ENCODE measurements around the gene CACNA1C.

CACNA1C gene

DNA sequence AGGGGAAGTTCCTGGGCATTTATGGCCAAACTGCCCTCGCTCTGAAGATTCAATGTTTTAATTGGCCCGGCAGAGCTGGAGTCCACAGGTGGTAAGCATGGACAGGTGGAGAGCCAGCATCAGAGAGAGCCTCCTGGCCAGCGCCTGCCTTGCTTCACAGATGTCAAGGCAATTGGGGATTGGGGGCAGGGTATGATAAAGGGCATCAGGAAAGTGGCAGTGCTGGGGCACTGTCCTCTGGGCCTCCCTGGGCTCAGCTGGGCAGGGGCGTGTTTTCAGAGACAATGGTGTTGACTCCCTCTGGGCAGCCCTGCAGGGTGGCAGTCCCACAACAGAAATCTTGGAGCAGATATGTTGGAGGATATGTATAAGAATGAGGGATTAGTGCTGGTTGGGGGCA lies 237.3 kb downstream of the CACNA1C start:
- Histone ChIP-seq H3K27me3 (ENCODE audit: control insufficient read depth, insufficient read depth, low read length) (no peaks in the 10 kb centered on the region), H3K36me3 (ENCODE audit: control insufficient read depth, insufficient read depth, low read length) (no peaks in the 10 kb centered on the region), H3K9ac (ENCODE audit: low read length) (no peak overlapping the region), H3K4me1 (ENCODE audit: control insufficient read depth, insufficient read depth, low read length) (no peaks in the 10 kb centered on the region), H3K9me3 (ENCODE audit: control insufficient read depth, low read length) (no peaks in the 10 kb centered on the region), H3K4me3 (ENCODE audit: low read length) (no peak overlapping the region)

DNA sequence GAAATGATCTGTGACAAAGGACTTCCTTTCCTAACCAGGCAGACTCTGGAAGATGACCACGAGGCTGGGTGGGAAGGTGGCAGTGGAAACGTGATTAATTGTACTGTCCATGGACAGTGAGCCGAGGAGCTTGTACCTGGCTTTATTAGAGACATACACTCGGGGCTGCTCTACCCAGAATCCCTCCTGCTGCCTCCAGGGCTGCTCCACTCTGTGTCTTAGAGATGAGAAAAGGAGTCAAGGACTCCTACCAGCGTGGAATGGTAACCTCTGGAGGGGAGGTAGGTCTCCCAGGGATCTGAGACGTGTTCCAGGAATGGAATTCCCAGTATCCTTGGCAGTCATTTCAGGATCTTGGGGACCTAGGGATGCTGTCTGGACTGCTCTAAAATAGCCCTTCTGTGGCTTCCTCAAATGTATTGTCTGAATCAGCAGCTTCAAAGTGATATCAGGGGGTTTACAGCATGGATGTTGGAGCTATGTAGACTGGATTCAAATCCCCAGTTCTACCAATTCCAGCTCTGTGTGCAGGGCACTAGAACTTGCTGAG lies 237.8 kb downstream of the CACNA1C start:
- H3K4me3 ChIP-seq (ENCODE audit: low read length), result no peak overlapping the region
- no peak overlapping the region for H3K9ac ChIP-seq (ENCODE audit: low read length)
- no peaks in the 10 kb centered on the region for H3K27me3 ChIP-seq (ENCODE audit: control insufficient read depth, insufficient read depth, low read length)
- H3K4me1 ChIP-seq (ENCODE audit: control insufficient read depth, insufficient read depth, low read length), result no peaks in the 10 kb centered on the region
- H3K36me3 ChIP-seq (ENCODE audit: control insufficient read depth, insufficient read depth, low read length), result no peaks in the 10 kb centered on the region
- no peaks in the 10 kb centered on the region for H3K9me3 ChIP-seq (ENCODE audit: control insufficient read depth, low read length)

DNA sequence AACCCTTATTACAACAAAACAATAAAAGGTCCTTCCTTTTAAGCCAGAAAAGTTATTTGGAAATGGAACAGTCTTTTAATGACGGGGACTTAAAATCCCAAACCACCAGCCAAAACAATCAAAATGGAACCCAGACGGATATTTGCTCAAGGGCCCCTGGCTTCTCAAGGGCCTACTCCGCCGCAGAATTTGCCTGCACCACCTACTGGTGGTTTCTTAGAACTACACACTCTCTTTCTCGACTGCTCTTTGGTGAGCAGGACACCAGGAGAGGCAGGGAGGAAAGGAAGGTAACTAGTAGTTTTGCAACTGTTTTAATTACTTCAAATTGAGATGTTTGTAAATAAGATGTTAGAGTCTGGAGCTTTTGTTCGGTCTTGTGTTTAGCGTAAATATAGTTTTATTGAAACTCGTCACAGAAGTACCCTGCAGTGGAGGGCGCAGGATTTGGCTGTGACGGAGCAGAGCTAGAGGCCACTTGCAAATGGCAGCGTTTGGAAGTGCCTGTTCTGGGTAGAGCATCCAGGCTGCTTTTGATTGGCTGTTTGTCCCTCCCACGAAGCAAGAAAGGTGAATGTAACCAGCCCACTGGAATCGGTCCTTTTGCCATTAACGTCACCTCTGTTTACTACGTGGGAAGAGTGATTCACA lies 238.5 kb downstream of the CACNA1C start:
- H3K36me3 ChIP-seq (ENCODE audit: control insufficient read depth, insufficient read depth, low read length), result no peaks in the 10 kb centered on the region
- H3K4me3 ChIP-seq (ENCODE audit: low read length), result no peak overlapping the region
- no peaks in the 10 kb centered on the region for H3K9me3 ChIP-seq (ENCODE audit: control insufficient read depth, low read length)
- H3K27me3 ChIP-seq (ENCODE audit: control insufficient read depth, insufficient read depth, low read length), result no peaks in the 10 kb centered on the region
- H3K9ac ChIP-seq (ENCODE audit: low read length), result no peak overlapping the region
- H3K4me1 ChIP-seq (ENCODE audit: control insufficient read depth, insufficient read depth, low read length), result no peaks in the 10 kb centered on the region

DNA sequence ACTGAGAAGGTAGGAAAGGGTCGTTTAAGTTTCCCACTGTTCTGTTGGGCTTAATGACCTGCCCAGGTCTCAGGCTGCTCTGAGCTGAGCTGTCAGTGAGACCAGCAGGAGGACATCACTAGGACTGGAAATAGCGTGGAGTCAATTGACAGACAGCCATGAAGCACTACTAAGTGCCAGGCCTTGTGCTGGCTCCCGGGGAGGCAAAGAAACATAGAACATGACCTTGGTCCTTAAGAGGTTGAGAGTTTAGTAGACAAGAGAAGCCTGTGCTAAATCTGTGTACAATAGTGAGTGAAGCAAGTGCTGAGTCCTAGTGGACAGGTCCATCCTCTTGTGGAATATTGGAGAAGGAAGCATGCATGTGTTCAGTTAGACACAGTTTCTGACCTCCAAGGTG lies 239.2 kb downstream of the CACNA1C start:
- H3K4me1 ChIP-seq (ENCODE audit: control insufficient read depth, insufficient read depth, low read length), result no peaks in the 10 kb centered on the region
- H3K9me3 ChIP-seq (ENCODE audit: control insufficient read depth, low read length), result no peaks in the 10 kb centered on the region
- H3K4me3 ChIP-seq (ENCODE audit: low read length), result no peak overlapping the region
- H3K9ac ChIP-seq (ENCODE audit: low read length), result no peak overlapping the region
- no peaks in the 10 kb centered on the region for H3K36me3 ChIP-seq (ENCODE audit: control insufficient read depth, insufficient read depth, low read length)
- H3K27me3 ChIP-seq (ENCODE audit: control insufficient read depth, insufficient read depth, low read length), result no peaks in the 10 kb centered on the region

DNA sequence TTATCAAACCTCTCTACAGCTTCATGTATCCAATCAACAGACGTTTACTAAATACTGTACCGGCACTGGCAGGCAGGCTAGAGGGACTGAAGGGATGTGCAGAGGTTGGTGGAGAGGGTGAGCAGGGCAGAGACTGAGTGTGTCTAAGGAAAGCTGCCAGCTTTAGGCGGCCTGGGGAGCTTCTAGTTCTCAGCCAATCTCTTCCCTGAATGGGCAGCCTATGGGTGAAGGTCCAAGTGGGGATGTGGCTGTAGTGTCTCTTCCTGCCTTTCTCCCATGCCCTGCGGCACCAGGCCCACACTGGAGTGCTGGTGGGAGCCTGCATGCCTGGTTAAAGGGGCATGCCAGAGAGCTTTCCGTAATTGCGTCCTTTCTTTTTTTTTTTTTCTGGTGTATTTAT lies 239.8 kb downstream of the CACNA1C start:
- Histone ChIP-seq H3K4me1 (ENCODE audit: control insufficient read depth, insufficient read depth, low read length) (no peaks in the 10 kb centered on the region), H3K4me3 (ENCODE audit: low read length) (no peak overlapping the region), H3K27me3 (ENCODE audit: control insufficient read depth, insufficient read depth, low read length) (no peaks in the 10 kb centered on the region), H3K9ac (ENCODE audit: low read length) (no peak overlapping the region), H3K9me3 (ENCODE audit: control insufficient read depth, low read length) (no peaks in the 10 kb centered on the region), H3K36me3 (ENCODE audit: control insufficient read depth, insufficient read depth, low read length) (no peaks in the 10 kb centered on the region)

DNA sequence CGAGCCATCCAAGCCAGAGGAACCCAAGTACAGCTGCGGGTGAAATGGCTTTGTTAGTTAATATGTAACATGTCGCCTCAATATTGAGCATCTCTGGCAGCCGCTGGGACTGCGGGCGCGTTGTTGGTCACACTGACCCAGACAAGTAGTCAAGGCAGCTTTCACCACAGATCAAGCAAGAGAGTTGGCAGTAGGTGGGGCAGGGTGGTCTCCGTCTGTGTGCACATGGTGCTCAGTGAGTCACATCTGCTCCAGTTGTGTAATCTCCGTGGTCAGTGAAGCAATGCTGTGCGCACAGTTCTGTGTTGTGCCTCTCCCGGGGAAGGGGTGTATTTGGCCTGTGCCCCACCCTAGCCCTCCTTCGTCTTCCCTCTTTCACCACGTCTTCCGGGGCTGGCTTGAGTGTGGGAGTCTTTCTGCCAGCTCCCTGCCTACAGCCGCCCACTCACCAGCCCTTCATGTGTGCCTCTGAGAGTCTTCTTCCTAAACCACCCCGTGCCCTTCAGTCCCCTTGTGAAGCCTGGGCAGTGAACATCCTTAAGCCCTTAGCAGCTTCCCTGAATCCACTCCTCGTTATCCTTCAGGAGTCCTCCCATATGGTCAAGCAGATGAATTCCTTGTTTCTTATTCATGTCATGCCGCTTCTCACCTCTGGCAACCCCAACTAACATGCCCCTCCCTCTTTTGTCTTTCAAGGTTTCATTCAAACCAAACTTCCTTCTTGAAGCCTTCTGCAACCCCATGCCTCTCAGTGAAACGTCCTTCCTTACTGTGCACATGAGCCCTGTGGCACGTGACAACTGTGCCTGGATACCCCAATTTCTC lies 242.1 kb downstream of the CACNA1C start:
- Histone ChIP-seq H3K9me3 (ENCODE audit: control insufficient read depth, low read length) (no peaks in the 10 kb centered on the region), H3K36me3 (ENCODE audit: control insufficient read depth, insufficient read depth, low read length) (no peaks in the 10 kb centered on the region), H3K27me3 (ENCODE audit: control insufficient read depth, insufficient read depth, low read length) (no peaks in the 10 kb centered on the region), H3K4me1 (ENCODE audit: control insufficient read depth, insufficient read depth, low read length) (no peaks in the 10 kb centered on the region), H3K4me3 (ENCODE audit: low read length) (no peak overlapping the region), H3K9ac (ENCODE audit: low read length) (no peak overlapping the region)

DNA sequence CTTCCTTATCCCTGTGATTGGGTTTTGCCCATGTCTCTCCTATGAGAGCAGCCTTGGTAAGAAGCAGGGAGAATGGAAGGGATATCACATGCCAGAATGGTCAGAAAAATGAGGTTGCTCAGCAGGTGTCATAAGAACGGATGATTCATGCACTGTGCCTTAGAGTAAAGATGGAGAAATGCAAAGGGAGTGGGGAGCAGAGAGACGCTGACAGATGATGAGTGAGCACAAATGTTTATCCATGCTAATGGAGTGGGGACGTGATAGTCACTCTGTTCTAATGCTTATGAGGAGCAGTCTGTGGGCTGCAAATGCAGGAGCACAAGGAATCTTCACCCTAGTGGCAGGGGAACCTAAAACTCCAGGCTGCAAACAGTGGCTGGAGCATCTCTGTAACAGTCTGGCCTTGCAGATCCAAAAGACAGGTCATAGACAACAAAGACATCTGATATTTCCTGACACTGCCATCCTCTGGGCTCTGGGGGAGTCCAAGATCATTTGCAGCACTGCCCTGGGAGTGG lies 243.2 kb downstream of the CACNA1C start:
- no peaks in the 10 kb centered on the region for H3K9me3 ChIP-seq (ENCODE audit: control insufficient read depth, low read length)
- H3K9ac ChIP-seq (ENCODE audit: low read length), result no peak overlapping the region
- H3K4me1 ChIP-seq (ENCODE audit: control insufficient read depth, insufficient read depth, low read length), result no peaks in the 10 kb centered on the region
- no peak overlapping the region for H3K4me3 ChIP-seq (ENCODE audit: low read length)
- H3K36me3 ChIP-seq (ENCODE audit: control insufficient read depth, insufficient read depth, low read length), result no peaks in the 10 kb centered on the region
- H3K27me3 ChIP-seq (ENCODE audit: control insufficient read depth, insufficient read depth, low read length), result no peaks in the 10 kb centered on the region

DNA sequence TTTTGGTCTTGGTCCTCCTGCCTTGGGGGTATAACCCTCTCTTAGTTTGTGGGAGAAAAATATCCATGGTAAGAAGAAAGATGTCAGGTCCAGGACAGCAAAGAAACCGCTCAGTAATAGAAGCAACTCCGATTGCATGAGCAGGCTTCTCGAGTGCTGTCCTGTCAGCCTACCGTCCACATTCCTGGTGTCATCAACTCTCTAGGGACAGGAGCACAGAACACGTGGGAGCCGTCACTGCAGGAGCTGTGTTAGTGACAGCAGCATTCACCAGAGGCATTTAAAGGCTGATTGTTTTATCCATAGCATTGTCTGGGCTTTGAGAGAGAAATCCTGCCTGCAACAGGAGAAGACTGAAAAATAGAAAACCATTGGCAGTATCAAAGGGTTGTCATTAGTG lies 244.2 kb downstream of the CACNA1C start:
- no peaks in the 10 kb centered on the region for H3K9me3 ChIP-seq (ENCODE audit: control insufficient read depth, low read length)

DNA sequence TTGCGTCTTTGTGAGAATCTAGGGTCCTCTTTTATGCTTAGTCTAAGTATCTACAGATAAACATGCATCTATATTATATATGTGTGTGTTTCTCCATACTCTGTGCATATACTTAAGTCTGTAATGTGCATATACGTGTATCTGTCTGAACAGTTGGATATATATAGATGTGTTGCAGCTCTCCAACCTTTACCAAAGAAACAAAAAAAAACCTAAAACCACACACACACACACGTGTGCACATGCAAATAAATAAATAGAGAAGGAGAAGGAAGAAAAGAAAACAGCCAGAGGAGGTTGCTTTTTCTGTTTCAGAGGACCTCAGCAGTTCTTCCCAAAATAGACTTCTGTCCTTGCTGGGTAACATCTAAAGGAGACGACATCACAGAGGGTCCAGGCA lies 244.9 kb downstream of the CACNA1C start:
- H3K27me3 ChIP-seq (ENCODE audit: control insufficient read depth, insufficient read depth, low read length), result no peaks in the 10 kb centered on the region
- H3K36me3 ChIP-seq (ENCODE audit: control insufficient read depth, insufficient read depth, low read length), result no peaks in the 10 kb centered on the region
- H3K4me1 ChIP-seq (ENCODE audit: control insufficient read depth, insufficient read depth, low read length), result peaks cover 3% of the 10 kb centered on the region
- no peak overlapping the region for H3K4me3 ChIP-seq (ENCODE audit: low read length)
- no peak overlapping the region for H3K9ac ChIP-seq (ENCODE audit: low read length)
- no peaks in the 10 kb centered on the region for H3K9me3 ChIP-seq (ENCODE audit: control insufficient read depth, low read length)

More for the DNA sequence above, 244.2 kb downstream of the CACNA1C start:
- H3K4me1 ChIP-seq (ENCODE audit: control insufficient read depth, insufficient read depth, low read length), result no peaks in the 10 kb centered on the region
- H3K4me3 ChIP-seq (ENCODE audit: low read length), result no peak overlapping the region
- H3K27me3 ChIP-seq (ENCODE audit: control insufficient read depth, insufficient read depth, low read length), result no peaks in the 10 kb centered on the region
- no peak overlapping the region for H3K9ac ChIP-seq (ENCODE audit: low read length)
- no peaks in the 10 kb centered on the region for H3K36me3 ChIP-seq (ENCODE audit: control insufficient read depth, insufficient read depth, low read length)

DNA sequence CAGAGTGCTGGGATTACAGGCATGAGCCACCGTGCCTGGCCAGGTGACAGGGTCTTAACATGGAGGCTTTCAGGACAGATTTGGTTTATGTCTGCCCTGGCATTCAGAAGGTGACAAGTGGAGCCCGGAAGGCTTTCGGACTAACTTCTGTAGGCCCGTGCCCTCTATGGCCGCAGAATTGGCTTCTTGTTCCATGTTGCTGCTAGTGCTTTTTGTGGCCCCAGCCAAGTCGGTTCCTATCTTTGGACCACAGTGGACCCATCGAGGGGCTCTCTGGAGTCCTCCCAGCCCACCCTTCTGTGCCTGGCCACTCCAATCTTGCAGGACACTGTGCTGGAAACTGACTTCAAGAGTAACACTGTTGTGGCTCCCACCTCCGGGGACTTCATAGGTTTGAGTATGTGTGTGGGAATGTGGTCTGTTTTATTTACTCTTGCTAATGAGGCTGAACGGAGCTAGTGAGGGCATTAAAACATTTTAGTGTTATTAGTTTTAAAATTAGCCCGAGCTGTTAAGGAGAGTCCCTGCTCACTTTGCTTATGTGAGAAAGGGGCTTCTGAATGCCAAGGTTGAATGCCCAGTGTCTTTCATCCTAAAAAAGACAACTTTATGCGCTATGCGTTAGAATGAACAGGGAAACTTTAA lies 245.9 kb downstream of the CACNA1C start:
- no peaks in the 10 kb centered on the region for H3K36me3 ChIP-seq (ENCODE audit: control insufficient read depth, insufficient read depth, low read length)
- no peaks in the 10 kb centered on the region for H3K9me3 ChIP-seq (ENCODE audit: control insufficient read depth, low read length)
- no peak overlapping the region for H3K4me3 ChIP-seq (ENCODE audit: low read length)
- H3K4me1 ChIP-seq (ENCODE audit: control insufficient read depth, insufficient read depth, low read length), result peaks cover 3% of the 10 kb centered on the region
- H3K9ac ChIP-seq (ENCODE audit: low read length), result no peak overlapping the region
- no peaks in the 10 kb centered on the region for H3K27me3 ChIP-seq (ENCODE audit: control insufficient read depth, insufficient read depth, low read length)

DNA sequence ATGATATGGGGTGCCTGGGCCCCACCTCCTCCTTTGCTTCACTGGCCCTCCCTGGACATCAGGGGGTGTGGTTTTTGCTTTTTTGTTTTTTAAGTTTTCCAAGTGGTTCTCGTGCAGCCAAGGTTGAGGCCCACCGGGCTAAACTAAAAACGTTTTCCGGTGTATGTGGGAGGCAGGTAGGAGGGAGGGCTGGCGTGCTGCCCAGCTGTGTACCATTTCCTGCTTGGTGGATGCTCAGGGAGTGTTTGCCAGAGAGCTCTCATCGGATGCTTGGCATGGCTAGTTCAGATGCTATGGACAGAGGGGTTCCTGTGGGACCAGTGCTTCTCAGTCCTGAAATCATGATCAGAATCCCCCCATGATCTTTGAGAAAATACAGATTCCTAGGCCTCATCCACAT lies 246.4 kb downstream of the CACNA1C start:
- Histone ChIP-seq H3K9ac (ENCODE audit: low read length) (no peak overlapping the region), H3K4me3 (ENCODE audit: low read length) (no peak overlapping the region), H3K36me3 (ENCODE audit: control insufficient read depth, insufficient read depth, low read length) (no peaks in the 10 kb centered on the region), H3K27me3 (ENCODE audit: control insufficient read depth, insufficient read depth, low read length) (no peaks in the 10 kb centered on the region), H3K4me1 (ENCODE audit: control insufficient read depth, insufficient read depth, low read length) (peaks cover 3% of the 10 kb centered on the region), H3K9me3 (ENCODE audit: control insufficient read depth, low read length) (no peaks in the 10 kb centered on the region)

DNA sequence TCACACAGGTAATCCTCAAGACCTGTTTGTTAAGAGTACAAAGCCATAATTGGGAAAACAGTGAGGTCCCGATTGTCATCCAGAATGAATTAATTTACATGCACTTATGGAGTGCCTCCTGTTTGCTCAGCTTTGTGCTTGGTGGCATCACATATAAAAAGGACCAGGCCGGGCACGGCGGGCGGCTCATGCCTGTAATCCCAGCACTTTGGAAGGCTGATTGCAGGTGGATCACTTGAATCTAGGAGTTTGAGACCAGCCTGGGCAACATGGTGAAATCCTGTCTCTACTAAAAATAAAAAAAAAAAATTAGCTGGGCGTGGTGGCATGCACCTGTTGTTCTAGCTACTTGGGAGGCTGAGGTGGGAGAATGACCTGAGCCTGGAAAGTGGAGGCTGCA lies 247.4 kb downstream of the CACNA1C start:
- Histone ChIP-seq H3K27me3 (ENCODE audit: control insufficient read depth, insufficient read depth, low read length) (no peaks in the 10 kb centered on the region), H3K9me3 (ENCODE audit: control insufficient read depth, low read length) (no peaks in the 10 kb centered on the region), H3K36me3 (ENCODE audit: control insufficient read depth, insufficient read depth, low read length) (no peaks in the 10 kb centered on the region), H3K4me1 (ENCODE audit: control insufficient read depth, insufficient read depth, low read length) (peaks cover 3% of the 10 kb centered on the region), H3K9ac (ENCODE audit: low read length) (no peak overlapping the region), H3K4me3 (ENCODE audit: low read length) (no peak overlapping the region)

Measured in mucosa of stomach (tissue), 1 donor.